ENCODE measurements around the gene HUNK. TPM values are rescaled to one million over a fixed set of nuclear protein-coding genes. Genes with fewer than 3 reads are reported as not detected.

HUNK gene
- total RNA-seq, 4 donors from 2014 or later, result 4.8 to 5.9 (median 5.6) TPM

DNA sequence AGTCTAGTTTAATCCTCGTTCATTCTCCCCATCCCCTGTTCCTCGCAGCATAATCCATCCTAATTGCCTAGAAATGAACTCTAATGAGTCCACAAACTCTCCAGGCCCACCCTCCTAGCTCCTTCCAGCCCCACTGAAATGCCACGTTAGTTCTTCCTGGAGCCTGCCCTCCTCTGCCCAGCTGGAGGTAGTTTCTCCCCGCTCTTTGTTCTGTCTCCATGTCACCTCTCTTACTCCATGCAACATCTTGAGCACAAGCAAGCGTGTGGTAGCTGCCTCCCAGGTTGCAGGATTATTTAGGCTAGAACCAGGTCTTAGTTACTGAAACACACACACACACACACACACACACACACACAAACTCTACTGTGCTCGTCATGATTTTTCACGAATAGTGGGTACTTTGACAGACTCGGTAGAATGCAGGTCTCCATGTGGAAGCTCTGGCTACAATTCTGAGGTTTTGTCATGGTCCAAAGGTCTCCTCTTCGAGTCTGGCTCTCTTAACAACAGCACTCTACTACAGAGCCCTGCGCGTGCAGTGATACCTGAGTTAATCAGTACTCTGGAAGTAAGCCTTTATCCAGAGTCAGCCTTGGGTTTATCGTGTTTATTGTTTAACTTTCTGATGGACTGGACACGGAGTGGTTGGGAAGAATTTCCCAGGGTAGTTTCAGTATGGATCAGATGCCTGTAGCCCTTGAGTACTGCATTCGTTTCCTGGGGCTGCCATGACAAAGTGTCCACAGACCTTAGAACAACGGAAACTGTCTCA, 27.5 kb downstream of the HUNK start:
- no peak overlapping the region for H3K4me3 ChIP-seq
- H3K9me3 ChIP-seq, result no peaks in the 10 kb centered on the region
- no peak overlapping the region for H3K27ac ChIP-seq
- peak in 1 of 2 donors; percentile 23 for DNase-seq (ENCODE audit: low spot score in 2 of 2)
- 90% methylated on average over 15 of the region's 15 CpGs for WGBS
- TF ChIP-seq, protein P1, sequence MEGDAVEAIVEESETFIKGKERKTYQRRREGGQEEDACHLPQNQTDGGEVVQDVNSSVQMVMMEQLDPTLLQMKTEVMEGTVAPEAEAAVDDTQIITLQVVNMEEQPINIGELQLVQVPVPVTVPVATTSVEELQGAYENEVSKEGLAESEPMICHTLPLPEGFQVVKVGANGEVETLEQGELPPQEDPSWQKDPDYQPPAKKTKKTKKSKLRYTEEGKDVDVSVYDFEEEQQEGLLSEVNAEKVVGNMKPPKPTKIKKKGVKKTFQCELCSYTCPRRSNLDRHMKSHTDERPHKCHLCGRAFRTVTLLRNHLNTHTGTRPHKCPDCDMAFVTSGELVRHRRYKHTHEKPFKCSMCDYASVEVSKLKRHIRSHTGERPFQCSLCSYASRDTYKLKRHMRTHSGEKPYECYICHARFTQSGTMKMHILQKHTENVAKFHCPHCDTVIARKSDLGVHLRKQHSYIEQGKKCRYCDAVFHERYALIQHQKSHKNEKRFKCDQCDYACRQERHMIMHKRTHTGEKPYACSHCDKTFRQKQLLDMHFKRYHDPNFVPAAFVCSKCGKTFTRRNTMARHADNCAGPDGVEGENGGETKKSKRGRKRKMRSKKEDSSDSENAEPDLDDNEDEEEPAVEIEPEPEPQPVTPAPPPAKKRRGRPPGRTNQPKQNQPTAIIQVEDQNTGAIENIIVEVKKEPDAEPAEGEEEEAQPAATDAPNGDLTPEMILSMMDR (IDR thresholded peaks at IDR 0.05), result no peak
- TF ChIP-seq EP300 (IDR thresholded peaks at IDR 0.05), result no peak
- TF ChIP-seq POLR2A (IDR thresholded peaks at IDR 0.05), result no peak
- TF ChIP-seq POLR2AphosphoS5 (IDR thresholded peaks at IDR 0.05), result no peak
- no peaks in the 10 kb centered on the region for H3K27me3 ChIP-seq
- peaks cover 7% of the 10 kb centered on the region for H3K4me1 ChIP-seq
- no peaks in the 10 kb centered on the region for H3K36me3 ChIP-seq

DNA sequence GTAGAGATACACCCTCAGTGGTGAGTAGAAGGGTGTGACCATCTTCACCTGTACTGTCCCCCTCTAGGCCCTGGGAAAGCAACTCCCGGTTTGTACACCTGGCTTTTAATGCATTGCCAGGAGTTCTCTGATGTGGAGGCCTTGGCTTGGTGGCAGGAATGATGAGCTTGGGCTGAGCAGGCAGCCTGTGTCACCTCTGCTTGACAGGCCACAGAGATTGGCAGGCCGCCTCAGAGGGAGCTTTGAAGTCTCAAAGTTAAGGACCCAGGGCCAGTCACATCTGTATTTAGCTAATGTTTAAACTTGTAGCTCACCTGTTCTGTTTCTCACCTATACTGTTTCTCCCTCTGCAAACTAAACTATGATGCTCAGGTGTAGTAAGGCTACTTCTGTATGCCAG, 28.5 kb downstream of the HUNK start:
- WGBS, result 90% methylated on average over 2 of the region's 2 CpGs
- H3K27ac ChIP-seq, result no peak overlapping the region
- no peaks in the 10 kb centered on the region for H3K27me3 ChIP-seq
- TF ChIP-seq POLR2A (IDR thresholded peaks at IDR 0.05), result no peak
- no peak for TF ChIP-seq POLR2AphosphoS5 (IDR thresholded peaks at IDR 0.05)
- no peaks in the 10 kb centered on the region for H3K9me3 ChIP-seq
- H3K36me3 ChIP-seq, result no peaks in the 10 kb centered on the region
- DNase-seq (ENCODE audit: low spot score in 2 of 2), result no peak
- peaks cover 7% of the 10 kb centered on the region for H3K4me1 ChIP-seq
- no peak overlapping the region for H3K4me3 ChIP-seq

DNA sequence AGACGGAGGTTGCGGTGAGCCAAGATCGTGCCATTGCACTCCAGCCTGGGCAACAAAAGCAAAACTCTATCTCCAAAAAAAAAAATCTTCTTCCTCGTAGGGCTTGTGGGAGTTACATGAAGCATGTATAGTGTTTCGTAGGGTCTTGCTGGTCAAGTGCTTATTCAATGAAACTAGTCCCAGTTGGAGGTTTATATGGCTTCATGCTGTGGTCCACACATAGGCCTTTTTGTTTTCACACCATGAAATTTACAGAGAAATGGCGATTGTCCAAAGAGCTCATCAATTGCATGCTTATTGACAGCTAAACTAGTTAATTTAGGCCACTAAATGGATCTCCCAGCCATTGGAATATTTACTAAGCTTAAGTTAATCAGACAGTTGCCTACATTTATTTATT, 29.6 kb downstream of the HUNK start:
- H3K9me3 ChIP-seq, result no peaks in the 10 kb centered on the region
- 90% methylated on average over 6 of the region's 6 CpGs for WGBS
- no peak for TF ChIP-seq POLR2AphosphoS5 (IDR thresholded peaks at IDR 0.05)
- TF ChIP-seq POLR2A (IDR thresholded peaks at IDR 0.05), result no peak
- no peak for TF ChIP-seq EP300 (IDR thresholded peaks at IDR 0.05)
- TF ChIP-seq, protein P1 (IDR thresholded peaks at IDR 0.05), result no peak
- no peak overlapping the region for H3K27ac ChIP-seq
- H3K36me3 ChIP-seq, result no peaks in the 10 kb centered on the region
- DNase-seq (ENCODE audit: low spot score in 2 of 2), result no peak
- no peaks in the 10 kb centered on the region for H3K27me3 ChIP-seq
- H3K4me1 ChIP-seq, result peaks cover 7% of the 10 kb centered on the region
- no peak overlapping the region for H3K4me3 ChIP-seq

DNA sequence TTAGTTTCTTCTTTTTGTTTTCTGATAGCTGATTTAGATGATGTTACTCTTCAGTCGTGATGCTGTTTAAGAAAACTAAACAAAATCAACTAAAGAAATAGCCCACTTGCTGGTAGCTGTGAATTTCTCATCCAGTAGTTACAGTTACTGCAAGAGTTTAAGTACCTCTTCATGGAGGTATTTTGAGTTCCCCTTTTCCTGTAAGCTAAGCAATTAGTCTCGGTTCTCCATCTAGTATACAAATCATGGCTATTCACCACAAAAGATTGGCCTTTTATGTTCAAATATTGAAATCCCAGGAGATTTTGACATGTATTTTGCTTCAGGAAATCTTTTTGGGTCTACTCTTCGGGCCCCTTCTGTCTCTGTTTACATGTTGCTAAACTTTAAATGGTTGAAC, 31.1 kb downstream of the HUNK start:
- H3K36me3 ChIP-seq, result no peaks in the 10 kb centered on the region
- H3K4me3 ChIP-seq, result no peak overlapping the region
- TF ChIP-seq, protein P1 (IDR thresholded peaks at IDR 0.05), result no peak
- no peak for TF ChIP-seq POLR2AphosphoS5 (IDR thresholded peaks at IDR 0.05)
- no peak for TF ChIP-seq EP300 (IDR thresholded peaks at IDR 0.05)
- TF ChIP-seq POLR2A (IDR thresholded peaks at IDR 0.05), result no peak
- no peaks in the 10 kb centered on the region for H3K27me3 ChIP-seq
- DNase-seq (ENCODE audit: low spot score in 2 of 2), result no peak
- WGBS, result 92% methylated on average over 3 of the region's 3 CpGs
- peaks cover 15% of the 10 kb centered on the region for H3K4me1 ChIP-seq
- no peak overlapping the region for H3K27ac ChIP-seq
- no peaks in the 10 kb centered on the region for H3K9me3 ChIP-seq

DNA sequence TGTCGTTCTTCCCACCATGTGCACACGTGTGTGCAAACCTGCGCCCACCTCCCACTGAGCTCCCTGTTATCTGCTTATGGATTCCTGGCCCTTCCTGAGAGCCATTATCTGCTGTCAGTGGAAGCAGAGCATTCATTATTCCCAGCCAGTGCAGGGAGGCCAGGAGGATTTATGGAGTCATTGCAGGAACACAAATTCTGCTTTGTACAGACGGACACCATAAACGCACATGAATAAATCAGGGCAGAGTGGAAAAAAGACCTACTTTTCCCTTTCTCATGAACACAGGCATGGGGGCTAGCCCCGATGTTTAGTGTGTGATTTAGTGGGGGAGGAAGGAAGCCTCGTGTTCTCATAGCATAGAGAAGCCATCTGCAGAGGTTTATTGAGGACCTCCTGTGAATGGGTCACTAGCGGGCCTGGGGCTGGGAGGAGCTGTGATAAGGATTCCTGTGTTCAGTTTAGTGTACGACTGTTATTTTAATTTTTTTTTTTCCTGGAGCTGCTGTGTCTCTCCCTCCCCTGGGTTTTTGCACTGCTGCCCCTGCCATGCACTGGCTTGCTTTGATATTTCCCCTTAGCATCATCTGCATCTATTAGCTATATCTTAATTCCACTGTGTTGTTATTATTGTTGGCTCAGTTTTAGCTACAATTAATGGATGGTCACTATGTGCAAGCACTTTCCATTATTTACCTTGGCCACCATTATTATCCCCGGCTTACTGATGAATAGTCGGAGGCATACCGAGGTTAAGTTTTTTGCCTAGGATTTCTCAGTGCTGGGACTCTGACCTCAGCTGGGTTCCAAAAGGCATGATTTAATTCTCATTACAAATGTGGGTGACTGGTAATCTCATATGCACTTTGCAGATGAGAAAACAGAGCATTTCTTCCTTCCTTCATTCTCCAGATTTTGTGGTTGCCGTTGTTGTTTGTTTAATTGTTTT, 33.0 kb downstream of the HUNK start:
- TF ChIP-seq, protein P1 (IDR thresholded peaks at IDR 0.05), result no peak
- TF ChIP-seq POLR2A (IDR thresholded peaks at IDR 0.05), result no peak
- no peaks in the 10 kb centered on the region for H3K27me3 ChIP-seq
- no peak overlapping the region for H3K27ac ChIP-seq
- no peaks in the 10 kb centered on the region for H3K9me3 ChIP-seq
- no peak for DNase-seq (ENCODE audit: low spot score in 2 of 2)
- no peaks in the 10 kb centered on the region for H3K36me3 ChIP-seq
- H3K4me1 ChIP-seq, result peaks cover 17% of the 10 kb centered on the region
- WGBS, result 73% methylated on average over 13 of the region's 13 CpGs
- H3K4me3 ChIP-seq, result no peak overlapping the region

Measured in suprapubic skin (tissue), 4 donors.